GM19238 (cell line): Measurements from ENCODE around the gene PLEKHH3.
"Not testable (repeated sequence)": the region's sequence is repeated elsewhere in the genome, so short reads cannot be mapped to it uniquely, and the experiment has no call there.

ENCODE experiments used
- DNase-seq: peaks from one replicate; pipeline ENCODE4 v3.0.0; 2011; ENCODE audit warnings: low spot score; ENCODE audit not compliant: insufficient read length

The PLEKHH3 gene

DNA sequence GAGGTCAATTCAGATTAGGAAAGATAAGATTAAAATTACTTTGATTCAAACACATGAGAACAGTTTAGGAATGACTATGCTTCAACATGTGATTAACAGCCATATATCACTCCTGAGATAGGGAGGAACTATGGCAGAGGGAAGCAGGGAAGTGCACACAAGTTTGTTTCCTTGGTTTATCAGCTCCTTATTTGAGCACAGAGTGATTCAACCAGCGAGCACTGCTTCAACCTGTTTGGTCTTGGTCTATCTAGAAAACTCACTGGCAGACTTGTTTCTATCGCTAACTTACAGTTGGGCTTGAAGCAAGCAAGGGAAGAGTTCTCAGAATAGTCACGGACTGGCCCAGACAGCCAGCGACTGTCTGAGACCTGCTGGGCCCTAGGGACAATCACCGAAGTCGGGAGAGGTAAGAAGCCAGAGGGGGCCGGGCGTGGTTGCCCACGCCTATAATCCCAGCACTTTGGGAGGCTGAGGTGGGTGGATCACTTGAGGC is 43.8 kb downstream of the PLEKHH3 start:
- no peak for DNase-seq

GRCh38 chr17:42629411-42630009 is 47.3 kb downstream of the PLEKHH3 start:
- DNase-seq = no peak

DNA sequence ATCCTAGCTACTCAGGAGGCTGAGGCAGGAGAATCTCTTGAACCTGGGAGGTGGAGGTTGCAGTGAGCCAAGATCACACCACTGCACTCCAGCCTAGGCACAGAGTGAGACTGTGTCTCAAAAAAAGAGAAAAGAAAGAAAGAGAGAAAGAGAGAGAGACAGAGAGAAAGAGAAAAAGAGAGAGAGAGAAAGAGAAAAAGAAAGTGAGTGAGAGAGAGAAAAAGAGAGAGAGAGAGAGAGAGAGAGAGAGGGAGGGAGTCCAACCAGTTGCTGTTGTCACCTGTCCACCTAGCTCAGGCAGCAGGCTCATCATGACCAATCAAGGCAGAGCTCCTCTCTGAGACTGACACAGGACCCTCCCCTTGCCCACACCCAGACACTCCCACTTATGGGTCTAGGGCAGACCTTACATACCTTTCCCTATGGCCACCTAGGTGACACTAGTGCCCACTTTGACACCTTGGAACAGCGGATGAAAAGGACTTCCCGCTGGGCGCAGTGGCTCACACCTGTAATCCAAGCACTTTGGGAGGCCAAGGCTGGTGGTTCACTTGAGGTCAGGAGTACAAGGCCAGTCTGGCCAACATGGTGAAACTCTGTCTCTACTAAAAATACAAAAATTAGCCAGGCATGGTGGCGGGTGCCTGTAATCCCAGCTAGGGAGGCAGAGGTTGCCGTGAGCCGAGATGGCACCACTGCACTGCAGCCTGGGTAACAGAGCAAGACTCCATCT is 49.6 kb downstream of the PLEKHH3 start:
- DNase-seq = not testable (repeated sequence)

DNA sequence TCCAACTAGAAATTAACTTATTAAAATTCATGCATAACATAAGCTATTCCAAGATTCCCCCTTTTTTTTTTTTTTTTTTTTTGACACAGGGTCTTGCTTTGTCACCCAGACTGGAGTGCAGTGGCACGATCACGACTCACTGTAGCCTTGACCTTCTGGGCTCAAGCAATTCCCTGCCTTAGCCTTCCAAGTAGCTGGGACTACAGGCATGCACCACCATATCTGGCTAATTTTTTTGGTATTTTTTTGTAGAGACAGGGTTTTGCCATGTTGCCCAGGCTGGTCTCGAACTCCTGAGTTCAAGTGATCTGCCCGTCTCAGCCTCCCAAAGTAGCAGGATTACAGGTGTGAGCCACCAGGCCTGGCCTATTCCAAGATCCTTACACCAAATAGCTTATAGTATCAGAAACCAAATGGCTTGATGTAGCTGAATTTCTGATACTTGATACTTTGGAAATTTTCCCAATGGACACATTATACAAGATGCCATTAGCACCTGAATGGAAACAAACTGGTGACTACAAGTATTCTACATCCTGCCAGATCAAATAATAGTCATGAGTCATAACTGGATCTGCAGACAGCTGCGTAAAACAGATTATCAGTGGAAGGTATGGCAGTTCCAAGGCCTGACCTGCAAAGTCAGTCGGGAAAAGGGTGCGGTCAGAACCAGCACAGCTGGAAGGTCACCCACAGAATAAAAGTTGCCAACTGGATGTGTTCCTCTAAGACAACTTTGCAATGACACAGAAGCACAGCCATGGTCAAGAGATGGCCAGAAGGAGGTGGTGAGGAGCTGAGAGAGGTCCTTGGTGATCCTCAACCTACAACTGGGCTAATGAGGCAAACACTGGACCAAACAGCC is 52.8 kb downstream of the PLEKHH3 start:
- DNase-seq = no peak

- no peak for DNase-seq
Measured at GRCh38 chr17:42623271-42623670, 53.5 kb downstream of the PLEKHH3 start.

DNA sequence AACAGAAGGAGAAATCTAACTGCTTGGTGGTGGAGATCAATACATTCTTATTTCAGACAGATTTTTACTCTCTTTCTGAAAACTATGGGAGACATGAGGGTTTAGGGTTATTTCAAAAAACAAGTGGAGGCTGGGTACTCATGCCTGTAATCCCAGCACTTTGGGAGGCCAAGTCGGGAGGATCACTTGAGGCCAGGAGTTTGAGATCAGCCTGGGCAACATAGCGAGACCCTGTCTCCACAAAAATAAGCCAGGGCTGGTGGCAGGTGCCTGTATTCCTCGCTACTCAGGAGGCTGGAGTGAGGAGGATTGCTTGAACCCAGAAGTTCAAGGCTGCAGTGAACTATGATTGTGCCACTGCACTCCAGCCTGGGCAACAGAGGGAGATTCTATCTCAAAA is 54.8 kb downstream of the PLEKHH3 start:
- DNase-seq = not testable (repeated sequence)

DNA sequence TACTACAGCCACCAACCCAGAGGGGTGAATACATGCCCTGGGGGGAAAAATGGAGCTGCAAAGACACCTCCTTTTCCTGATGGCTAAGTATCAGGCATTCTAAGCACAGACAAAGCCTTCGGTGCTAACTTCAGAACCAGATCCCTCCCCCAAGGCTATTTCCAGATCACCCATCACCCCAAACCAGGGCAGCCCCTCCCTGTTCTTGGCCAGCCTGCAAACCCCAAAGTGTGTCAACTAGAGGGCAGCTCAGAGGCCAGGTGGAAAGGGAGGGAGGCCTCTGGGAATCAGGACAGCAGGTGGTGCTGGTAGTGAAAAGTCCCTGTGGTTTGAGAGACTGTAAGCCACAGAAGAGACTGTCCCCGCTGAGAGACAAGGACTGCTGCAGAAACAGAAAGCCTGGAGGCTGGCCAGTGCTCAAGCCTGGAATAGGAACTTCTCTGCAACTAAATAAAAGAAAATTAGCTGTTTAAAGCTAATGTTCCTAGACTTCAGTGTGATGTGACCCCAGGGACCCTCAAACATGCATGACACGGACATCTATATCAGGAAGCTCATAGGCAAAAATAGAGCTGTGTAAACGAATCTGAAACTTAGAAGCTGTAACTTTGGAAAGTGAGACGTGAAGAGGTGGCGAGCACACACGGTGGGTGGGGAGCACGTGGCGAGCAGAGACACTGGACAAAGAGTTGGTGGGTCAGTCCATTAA is 58.2 kb downstream of the PLEKHH3 start:
- DNase-seq = peak; percentile 84

DNA sequence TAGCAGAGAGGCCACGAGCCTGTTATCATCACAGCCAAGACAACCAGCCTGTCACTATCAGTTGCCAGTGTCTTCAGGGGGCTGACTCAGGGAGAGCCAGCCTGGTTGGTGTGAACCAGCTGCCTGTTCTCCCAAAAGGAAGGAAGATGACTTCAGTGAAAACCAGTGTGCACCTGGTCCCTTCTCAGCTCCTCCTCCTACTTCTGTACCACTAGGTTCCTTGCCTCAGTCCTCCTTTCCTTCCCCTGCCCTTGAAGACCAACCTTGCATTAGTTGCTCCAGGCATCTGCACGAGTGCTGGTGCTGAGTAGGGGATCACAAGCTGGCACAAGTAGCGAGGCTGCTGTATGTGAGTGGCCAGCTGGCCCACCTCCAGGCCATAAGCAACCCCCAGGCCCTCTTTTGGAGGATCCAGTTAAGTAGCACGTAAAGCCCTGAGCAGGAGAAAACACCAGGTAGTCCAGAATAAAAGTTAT is 58.8 kb downstream of the PLEKHH3 start:
- DNase-seq = peak; percentile 16
